MM.1S (cell line): ENCODE data around the gene ZFP36L1.

ENCODE experiments used
- EZH2 ChIP-seq: fragments of 300-600 bp; sonication (generic); optimal IDR thresholded peaks from 2 replicates; pipeline ENCODE3; 2017; ENCODE audit warnings: low read depth, mild to moderate bottlenecking, antibody characterized with exemption, low read length, mixed read lengths
- TF ChIP-seq, protein P1 (sequence below): fragments of 300-600 bp; sonication (generic); IDR thresholded peaks from 2 replicates; pipeline ENCODE4 v1.5.1; 2016; ENCODE audit warnings: antibody characterized with exemption, low read length, mixed read lengths

DNA sequence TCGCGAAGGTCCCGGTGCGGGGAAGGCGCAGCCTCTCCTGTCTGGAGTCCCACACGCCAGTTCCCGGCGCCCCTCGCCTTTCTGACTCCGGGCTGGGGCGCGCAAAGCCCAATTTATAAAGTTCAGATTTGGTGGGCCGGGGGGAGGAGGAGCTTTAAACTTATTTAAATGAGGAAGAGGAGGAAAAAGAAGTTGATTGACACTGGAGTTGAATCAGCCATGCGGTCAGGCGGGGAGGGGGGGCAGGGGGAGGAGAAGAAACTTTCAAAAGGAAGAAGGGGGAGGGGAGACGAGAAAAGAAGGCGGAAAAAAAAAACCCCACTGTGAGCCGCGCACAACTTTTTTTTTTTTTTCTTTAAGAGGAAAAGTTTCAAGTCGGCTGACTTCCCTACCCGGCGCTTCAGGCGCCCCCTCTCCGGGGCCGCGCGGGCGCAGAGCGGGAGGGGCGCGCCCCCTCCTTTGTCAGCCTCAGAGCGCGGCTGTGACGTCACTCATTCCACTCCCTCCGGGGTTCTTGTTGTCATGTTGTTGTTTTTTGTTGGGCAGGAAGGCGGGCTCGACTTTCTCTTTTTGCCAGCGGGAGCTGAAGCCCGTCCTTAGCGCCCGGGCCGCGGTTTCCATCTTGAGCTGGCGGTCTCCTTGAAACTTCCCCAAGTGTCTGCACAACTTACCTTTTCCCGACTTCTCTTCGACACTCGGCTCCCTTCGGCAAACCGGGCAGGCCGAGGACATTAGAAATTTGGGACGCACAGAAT, at the start of gene ZFP36L1:
- no peak for TF ChIP-seq EZH2
- TF ChIP-seq, protein P1, sequence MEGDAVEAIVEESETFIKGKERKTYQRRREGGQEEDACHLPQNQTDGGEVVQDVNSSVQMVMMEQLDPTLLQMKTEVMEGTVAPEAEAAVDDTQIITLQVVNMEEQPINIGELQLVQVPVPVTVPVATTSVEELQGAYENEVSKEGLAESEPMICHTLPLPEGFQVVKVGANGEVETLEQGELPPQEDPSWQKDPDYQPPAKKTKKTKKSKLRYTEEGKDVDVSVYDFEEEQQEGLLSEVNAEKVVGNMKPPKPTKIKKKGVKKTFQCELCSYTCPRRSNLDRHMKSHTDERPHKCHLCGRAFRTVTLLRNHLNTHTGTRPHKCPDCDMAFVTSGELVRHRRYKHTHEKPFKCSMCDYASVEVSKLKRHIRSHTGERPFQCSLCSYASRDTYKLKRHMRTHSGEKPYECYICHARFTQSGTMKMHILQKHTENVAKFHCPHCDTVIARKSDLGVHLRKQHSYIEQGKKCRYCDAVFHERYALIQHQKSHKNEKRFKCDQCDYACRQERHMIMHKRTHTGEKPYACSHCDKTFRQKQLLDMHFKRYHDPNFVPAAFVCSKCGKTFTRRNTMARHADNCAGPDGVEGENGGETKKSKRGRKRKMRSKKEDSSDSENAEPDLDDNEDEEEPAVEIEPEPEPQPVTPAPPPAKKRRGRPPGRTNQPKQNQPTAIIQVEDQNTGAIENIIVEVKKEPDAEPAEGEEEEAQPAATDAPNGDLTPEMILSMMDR = no peak
